ENCODE measurements around the gene UROS.

Gene UROS

DNA sequence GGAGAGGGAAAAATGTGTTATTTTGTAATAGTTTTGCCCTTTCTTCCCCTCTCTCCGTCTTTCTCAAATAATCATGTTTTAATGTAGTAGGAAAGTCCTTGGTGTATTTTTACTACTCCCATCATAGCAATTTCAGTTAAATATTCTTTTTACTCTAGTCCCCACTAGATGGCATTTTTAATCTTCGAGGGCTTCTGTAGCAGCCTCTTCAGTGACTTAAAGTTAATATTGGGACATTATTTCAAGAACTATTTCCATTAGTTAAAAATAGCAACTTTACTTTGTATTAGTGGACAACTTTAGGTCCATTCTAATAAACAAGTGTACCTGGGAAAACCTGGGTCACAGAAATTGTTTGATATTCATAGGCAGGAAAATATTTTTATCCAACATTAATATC, 80.6 kb downstream of the UROS start:
- no peak for DNase-seq (ENCODE audit: low read depth, low spot score)
- H3K27me3 ChIP-seq (ENCODE audit: insufficient read depth, insufficient read length) = no peaks in the 10 kb centered on the region
- H3K4me3 ChIP-seq (ENCODE audit: insufficient read length, low read depth) = no peak overlapping the region
- no peaks in the 10 kb centered on the region for H3K4me1 ChIP-seq (ENCODE audit: insufficient read depth, insufficient read length)
- TF ChIP-seq ZNF274 (IDR thresholded peaks at IDR 0.05; ENCODE audit: low read depth, low read length) (no peak), SUZ12 (IDR thresholded peaks at IDR 0.05; ENCODE audit: extremely low read depth, insufficient read depth, insufficient read length) (no peak), YY1 (IDR thresholded peaks at IDR 0.05; ENCODE audit: insufficient read depth, insufficient read length) (no peak)
- H3K9me3 ChIP-seq (ENCODE audit: insufficient read depth, low read length) = no peaks in the 10 kb centered on the region
- H3K36me3 ChIP-seq (ENCODE audit: insufficient read depth, insufficient read length, low read length) = peaks cover 92% of the 10 kb centered on the region
- H3K9ac ChIP-seq (ENCODE audit: insufficient read length, low read depth) = no peak overlapping the region

DNA sequence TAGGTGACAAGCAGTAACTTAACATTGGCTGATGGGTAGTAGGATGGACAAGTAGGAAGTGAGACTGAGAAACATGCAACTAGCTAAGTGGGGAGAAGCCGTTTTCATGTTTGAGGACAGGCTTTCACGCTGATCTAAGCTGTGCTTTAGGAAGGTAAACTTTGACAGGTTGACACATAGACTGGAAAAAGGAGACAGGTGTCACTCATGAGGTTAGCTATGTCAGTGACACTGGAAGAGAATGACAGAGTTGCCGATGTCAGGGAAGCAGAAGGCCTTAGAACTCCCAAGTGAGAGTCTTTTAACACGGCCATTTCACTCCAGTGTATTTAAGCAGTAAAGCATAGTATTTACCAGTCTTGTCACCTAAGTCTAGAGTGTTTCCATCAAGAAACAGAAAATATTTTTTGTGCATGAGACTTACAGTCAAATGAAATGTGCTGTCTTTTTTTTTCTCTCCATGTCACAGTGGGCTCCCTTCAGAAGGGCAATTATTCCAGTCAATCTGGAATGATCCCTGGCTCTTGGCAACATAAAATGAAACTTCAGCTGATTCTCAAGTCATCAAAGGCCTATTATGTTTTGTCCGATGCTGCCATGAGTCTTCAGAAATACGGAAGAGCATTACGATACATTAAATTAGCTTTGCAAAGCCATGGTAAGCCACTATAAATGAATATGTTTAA, 82.9 kb downstream of the UROS start:
- H3K9ac ChIP-seq (ENCODE audit: insufficient read length, low read depth) = no peak overlapping the region
- H3K36me3 ChIP-seq (ENCODE audit: insufficient read depth, insufficient read length, low read length) = peaks cover 93% of the 10 kb centered on the region
- TF ChIP-seq SUZ12 (IDR thresholded peaks at IDR 0.05; ENCODE audit: extremely low read depth, insufficient read depth, insufficient read length) (no peak), YY1 (IDR thresholded peaks at IDR 0.05; ENCODE audit: insufficient read depth, insufficient read length) (no peak), ZNF274 (IDR thresholded peaks at IDR 0.05; ENCODE audit: low read depth, low read length) (no peak)
- no peaks in the 10 kb centered on the region for H3K4me1 ChIP-seq (ENCODE audit: insufficient read depth, insufficient read length)
- DNase-seq (ENCODE audit: low read depth, low spot score) = no peak
- H3K27me3 ChIP-seq (ENCODE audit: insufficient read depth, insufficient read length) = no peaks in the 10 kb centered on the region
- H3K4me3 ChIP-seq (ENCODE audit: insufficient read length, low read depth) = no peak overlapping the region
- H3K9me3 ChIP-seq (ENCODE audit: insufficient read depth, low read length) = no peaks in the 10 kb centered on the region

All from NT2/D1 (cell line).